Measurements from ENCODE around the gene STAC. TPM values are rescaled to one million over a fixed set of nuclear protein-coding genes. Genes with fewer than 3 reads are reported as not detected.
A peak's percentile ranks its signal among the peaks of the same experiment; 100 is the strongest.
"Not testable (repeated sequence)": the region's sequence is repeated elsewhere in the genome, so short reads cannot be mapped to it uniquely, and the experiment has no call there.

STAC gene
- total RNA-seq, 1 donor from 2014 or later: 1.1 TPM

- DNase-seq (ENCODE audit: low read depth) (no peak), FAIRE-seq (no peak)
- Histone ChIP-seq H3K36me3 (ENCODE audit: control insufficient read depth, insufficient read depth, low read length) (no peaks in the 10 kb centered on the region), H3K27me3 (ENCODE audit: control insufficient read depth, insufficient read depth, low read length) (no peaks in the 10 kb centered on the region), H3K4me3 (ENCODE audit: low read depth, low read length) (no peak overlapping the region)
- TF ChIP-seq CTCF (IDR thresholded peaks at IDR 0.05; ENCODE audit: insufficient read depth, low read length, severe bottlenecking): no peak
Observed at GRCh38 chr3:36451816-36452215, 71.5 kb downstream of the STAC start.

- not testable (repeated sequence) for FAIRE-seq; H3K27me3 ChIP-seq (ENCODE audit: control insufficient read depth, insufficient read depth, low read length); DNase-seq (ENCODE audit: low read depth); H3K36me3 ChIP-seq (ENCODE audit: control insufficient read depth, insufficient read depth, low read length); H3K4me3 ChIP-seq (ENCODE audit: low read depth, low read length)
Observed at GRCh38 chr3:36453213-36453612, 72.9 kb downstream of the STAC start.

- H3K27me3 ChIP-seq (ENCODE audit: control insufficient read depth, insufficient read depth, low read length); H3K36me3 ChIP-seq (ENCODE audit: control insufficient read depth, insufficient read depth, low read length); FAIRE-seq; H3K4me3 ChIP-seq (ENCODE audit: low read depth, low read length); DNase-seq (ENCODE audit: low read depth): not testable (repeated sequence)
Observed at GRCh38 chr3:36453896-36454295, 73.6 kb downstream of the STAC start.

GRCh38 chr3:36455406-36455805, 75.1 kb downstream of the STAC start:
- DNase-seq (ENCODE audit: low read depth) (no peak), FAIRE-seq (peak; percentile 47)
- H3K4me3 ChIP-seq (ENCODE audit: low read depth, low read length): no peak overlapping the region
- no peak for TF ChIP-seq CTCF (IDR thresholded peaks at IDR 0.05; ENCODE audit: insufficient read depth, low read length, severe bottlenecking)
- H3K36me3 ChIP-seq (ENCODE audit: control insufficient read depth, insufficient read depth, low read length): no peaks in the 10 kb centered on the region
- no peaks in the 10 kb centered on the region for H3K27me3 ChIP-seq (ENCODE audit: control insufficient read depth, insufficient read depth, low read length)

GRCh38 chr3:36456784-36457183, 76.5 kb downstream of the STAC start:
- no peak for TF ChIP-seq CTCF (IDR thresholded peaks at IDR 0.05; ENCODE audit: insufficient read depth, low read length, severe bottlenecking)
- FAIRE-seq: no peak
- no peak for DNase-seq (ENCODE audit: low read depth)

GRCh38 chr3:36457667-36458066, 77.4 kb downstream of the STAC start:
- peak; percentile 32 for FAIRE-seq
- no peak for TF ChIP-seq CTCF (IDR thresholded peaks at IDR 0.05; ENCODE audit: insufficient read depth, low read length, severe bottlenecking)

More at GRCh38 chr3:36456784-36457183, 76.5 kb downstream of the STAC start:
- Histone ChIP-seq H3K36me3 (ENCODE audit: control insufficient read depth, insufficient read depth, low read length) (no peaks in the 10 kb centered on the region), H3K27me3 (ENCODE audit: control insufficient read depth, insufficient read depth, low read length) (no peaks in the 10 kb centered on the region), H3K4me3 (ENCODE audit: low read depth, low read length) (no peak overlapping the region)

GRCh38 chr3:36459177-36459576, 78.9 kb downstream of the STAC start:
- no peak for TF ChIP-seq CTCF (IDR thresholded peaks at IDR 0.05; ENCODE audit: insufficient read depth, low read length, severe bottlenecking)
- FAIRE-seq (no peak), DNase-seq (ENCODE audit: low read depth) (no peak)
- Histone ChIP-seq H3K4me3 (ENCODE audit: low read depth, low read length) (no peak overlapping the region), H3K36me3 (ENCODE audit: control insufficient read depth, insufficient read depth, low read length) (no peaks in the 10 kb centered on the region), H3K27me3 (ENCODE audit: control insufficient read depth, insufficient read depth, low read length) (no peaks in the 10 kb centered on the region)

More at GRCh38 chr3:36457667-36458066, 77.4 kb downstream of the STAC start:
- Histone ChIP-seq H3K27me3 (ENCODE audit: control insufficient read depth, insufficient read depth, low read length) (no peaks in the 10 kb centered on the region), H3K4me3 (ENCODE audit: low read depth, low read length) (no peak overlapping the region), H3K36me3 (ENCODE audit: control insufficient read depth, insufficient read depth, low read length) (no peaks in the 10 kb centered on the region)
- DNase-seq (ENCODE audit: low read depth): no peak

Measured in bronchial epithelial cell (primary cell).